GM12878 (cell line): ENCODE results near the gene TRRAP. TPM values are rescaled to one million over a fixed set of nuclear protein-coding genes. Genes with fewer than 3 reads are reported as not detected.

ENCODE experiments used
- ATAC-seq: fragments of 200-7000 bp; cut with Tn5 transposase; 3 replicates; pipeline ENCODE4 v1.9.1; 2020; ENCODE audit warnings: mild to moderate bottlenecking, moderate library complexity
- BruUV-seq: library from RNA; stranded (reverse); fragments of 400-500 nt; replicated peaks from 2 replicates; lab custom pipeline; 2021; lab: Mats Ljungman, UMichigan
- CTCF ChIA-PET: fragments of 300-600 bp; sonication (Branson Sonifier 250); formaldehyde crosslinking; extraction: SDS; loops from one replicate; lab custom pipeline; 2021; ENCODE audit warnings: inconsistent platforms; lab: Yijun Ruan, JAX
- POLR2A ChIA-PET: fragments of 350-600 bp; formaldehyde crosslinking; extraction: SDS; loops from one replicate; lab custom pipeline; 2021; ENCODE audit warnings: inconsistent platforms; lab: Charles Lee
- RAD21 ChIA-PET: fragments of 300-600 bp; sonication (Branson Sonifier 250); formaldehyde crosslinking; loops from one replicate; lab custom pipeline; 2023; ENCODE audit warnings: antibody characterized with exemption; ENCODE audit not compliant: unreplicated experiment; lab: Charles Lee
- SMC1A ChIA-PET: fragments of 300-600 bp; sonication (Branson Sonifier 250); formaldehyde crosslinking; loops from one replicate; lab custom pipeline; 2023; ENCODE audit not compliant: unreplicated experiment, uncharacterized antibody; lab: Charles Lee
- DNase-seq: peaks from one replicate; pipeline ENCODE4 v3.0.0-alpha.2; 2011; ENCODE audit warnings: low read depth, low spot score
- FAIRE-seq: peaks from 3 replicates; lab custom pipeline; 2011; peaks lifted over from hg19 to GRCh38; lab: Jason Lieb, UNC
- H2AFZ ChIP-seq: 2 replicates; pipeline ENCODE4 v1.6.0; 2011; ENCODE audit warnings: low read depth, low read length, control low read depth; ENCODE audit not compliant: control insufficient read depth
- H3K27ac ChIP-seq: 2 replicates; pipeline ENCODE4 v1.5.1; 2011; ENCODE audit warnings: control low read depth; ENCODE audit not compliant: control insufficient read depth, insufficient read depth
- H3K27me3 ChIP-seq, 2 experiments: replicated peaks in 1 of 2; 2 replicates each; pipeline versions ENCODE4 v1.6.0 to v1.6.1; 2011; ENCODE audit warnings: low read length in 1 of 2; ENCODE audit not compliant: control insufficient read depth in 2 of 2, insufficient read depth in 2 of 2
- H3K36me3 ChIP-seq, 2 experiments: 2 replicates each; pipeline ENCODE4 v1.5.1; 2011; ENCODE audit warnings: low read length in 1 of 2; ENCODE audit not compliant: control insufficient read depth in 2 of 2, insufficient read depth in 2 of 2
- H3K4me1 ChIP-seq: 2 replicates; pipeline ENCODE4 v1.6.1; 2011; ENCODE audit warnings: mild to moderate bottlenecking, low read length, moderate library complexity, mixed read lengths; ENCODE audit not compliant: control insufficient read depth, insufficient read depth
- H3K4me2 ChIP-seq: 2 replicates; pipeline ENCODE4 v1.6.0; 2011; ENCODE audit warnings: control low read depth; ENCODE audit not compliant: control insufficient read depth, insufficient read depth
- H3K4me3 ChIP-seq: fragments of 200-600 bp; sonication (generic); 2 replicates; pipeline ENCODE4 v1.5.1; 2016
- H3K79me2 ChIP-seq: 2 replicates; pipeline ENCODE4 v1.6.0; 2011; ENCODE audit warnings: low read length; ENCODE audit not compliant: control insufficient read depth, insufficient read depth
- H3K9ac ChIP-seq: 2 replicates; pipeline ENCODE4 v1.8.0; 2011; ENCODE audit warnings: low read length, control low read depth, mixed read lengths; ENCODE audit not compliant: control insufficient read depth, insufficient read depth
- H3K9me3 ChIP-seq: replicated peaks from 3 replicates; pipeline ENCODE4 v1.5.1; 2011; ENCODE audit warnings: mild to moderate bottlenecking, low read length; ENCODE audit not compliant: control insufficient read depth, insufficient read depth
- H4K20me1 ChIP-seq: 2 replicates; pipeline ENCODE4 v1.6.0; 2011; ENCODE audit not compliant: control insufficient read depth, insufficient read depth
- ATF3 ChIP-seq: IDR thresholded peaks from 2 replicates; pipeline ENCODE4 v1.6.1; 2011; ENCODE audit warnings: low read depth, mild to moderate bottlenecking, low read length, moderate library complexity, borderline replicate concordance; ENCODE audit errors: extremely low read depth
- E2F4 ChIP-seq: IDR thresholded peaks from 2 replicates; pipeline ENCODE4 v1.6.1; 2012; ENCODE audit warnings: low read depth, low read length, improper control_type of control experiment
- HDAC6 ChIP-seq: fragments of 200-600 bp; sonication (generic); IDR thresholded peaks from one replicate; pipeline ENCODE4 v1.8.0; 2017; ENCODE audit warnings: antibody characterized with exemption; ENCODE audit not compliant: unreplicated experiment
- HSF1 ChIP-seq: fragments of 150-350 bp; IDR thresholded peaks from 2 replicates; pipeline ENCODE4 v1.6.1; 2014; ENCODE audit warnings: mild to moderate bottlenecking, low read depth, low read length
- KLF5 ChIP-seq: fragments of 450-650 bp; IDR thresholded peaks from 2 replicates; pipeline ENCODE4 v1.6.1; 2014; ENCODE audit warnings: mild to moderate bottlenecking; ENCODE audit not compliant: partially characterized antibody
- NBN ChIP-seq: fragments of 450-650 bp; IDR thresholded peaks from 2 replicates; pipeline ENCODE4 v1.6.1; 2016
- NR2F1 ChIP-seq: fragments of 450-650 bp; conservative IDR thresholded peaks from 2 replicates; pipeline ENCODE4 v1.6.1; 2017; ENCODE audit warnings: mild to moderate bottlenecking
- PAX5 ChIP-seq: IDR thresholded peaks from 2 replicates; pipeline ENCODE4 v1.6.1; 2011; ENCODE audit warnings: low read depth, low read length, borderline replicate concordance
- PBX3 ChIP-seq: IDR thresholded peaks from 2 replicates; pipeline ENCODE4 v1.6.1; 2011; ENCODE audit warnings: mild to moderate bottlenecking, low read depth, low read length, moderate library complexity; ENCODE audit not compliant: insufficient replicate concordance
- PML ChIP-seq: IDR thresholded peaks from 2 replicates; pipeline ENCODE4 v1.6.1; 2012; ENCODE audit warnings: low read length, inconsistent platforms
- POLR2A ChIP-seq: IDR thresholded peaks from 2 replicates; pipeline ENCODE4 v1.6.1; 2011; ENCODE audit warnings: low read depth, mild to moderate bottlenecking, low read length
- POLR2AphosphoS2 ChIP-seq: IDR thresholded peaks from 2 replicates; pipeline ENCODE4 v1.6.1; 2011; ENCODE audit warnings: low read depth, mild to moderate bottlenecking, low read length, improper control_type of control experiment, moderate library complexity
- RAD21 ChIP-seq: IDR thresholded peaks from 2 replicates; pipeline ENCODE4 v1.6.1; 2011; ENCODE audit warnings: mild to moderate bottlenecking, low read depth, low read length, moderate library complexity; ENCODE audit not compliant: insufficient read depth
- SIX5 ChIP-seq: IDR thresholded peaks from 2 replicates; pipeline ENCODE4 v1.6.1; 2011; ENCODE audit warnings: mild to moderate bottlenecking, low read depth, low read length, moderate library complexity; ENCODE audit not compliant: severe bottlenecking
- SMARCA5 ChIP-seq: fragments of 450-650 bp; IDR thresholded peaks from 2 replicates; pipeline ENCODE4 v1.6.1; 2017; ENCODE audit warnings: mild to moderate bottlenecking
- SREBF1 ChIP-seq: IDR thresholded peaks from 2 replicates; pipeline ENCODE4 v1.6.1; 2012; ENCODE audit warnings: mild to moderate bottlenecking, low read length
- SRF ChIP-seq, 2 experiments: IDR thresholded peaks; 2 replicates each; pipeline ENCODE4 v1.6.1; 2011; ENCODE audit warnings: low read depth in 2 of 2, low read length in 2 of 2, mild to moderate bottlenecking in 1 of 2, moderate library complexity in 1 of 2
- TAF1 ChIP-seq: IDR thresholded peaks from 2 replicates; pipeline ENCODE4 v1.6.1; 2011; ENCODE audit warnings: mild to moderate bottlenecking, low read depth, low read length, borderline replicate concordance
- TARDBP ChIP-seq: IDR thresholded peaks from 2 replicates; pipeline ENCODE4 v1.6.1; 2016; ENCODE audit warnings: borderline replicate concordance
- TCF7 ChIP-seq: IDR thresholded peaks from 2 replicates; pipeline ENCODE4 v1.6.1; 2014; ENCODE audit warnings: antibody characterized with exemption, borderline replicate concordance
- ZZZ3 ChIP-seq: IDR thresholded peaks from 2 replicates; pipeline ENCODE4 v1.6.1; 2011; ENCODE audit warnings: low read depth; ENCODE audit not compliant: control insufficient read depth, insufficient read length
- WGBS: methylation state at CpG from one replicate; pipeline ENCODE4 v1.1.6; 2016; ENCODE audit warnings: low lambda C conversion rate; ENCODE audit not compliant: insufficient replicate concordance, insufficient coverage; ENCODE audit errors: missing lambda C conversion rate; 5-methylcytosine and 5-hydroxymethylcytosine counted together
- in situ Hi-C: fragments of 300-500 bp; cut with MboI; formaldehyde crosslinking; loops from 9 replicates; pipeline ENCODE4 v1.14.3; 2018; ENCODE audit warnings: mixed read lengths
- intact Hi-C: fragments of 100-400 bp; cut with micrococcal nuclease; formaldehyde crosslinking; loops from one replicate; pipeline ENCODE4 v1.14.2; 2022; ENCODE audit not compliant: unreplicated experiment
- polyA plus RNA-seq, 11 experiments: library from polyadenylated mRNA; depleted of rRNA in 4 of 11; unstranded in 6 of 11; stranded (reverse) in 5 of 11; fragments of >200 nt; fragmentation: Nextera tagmentation in 4 of 11; fragmentation: Illumina TruSeq in 1 of 11; extraction: Ambion mirVana in 4 of 11; extraction: Trizol in 1 of 11; gene quantifications; 1 replicate in 1 of 11; 2 replicates in 10 of 11; pipeline versions ENCODE4 v1.2.1 to v1.2.3, GENCODE V29; 2011 to 2016; ENCODE audit warnings: inconsistent platforms in 2 of 11, missing spikeins in 2 of 11, low read depth in 1 of 11
- total RNA-seq, 4 experiments: library from RNA; depleted of rRNA in 3 of 4; stranded (reverse); fragments of >200 nt in 3 of 4; fragmentation: Illumina TruSeq in 1 of 4; extraction: Trizol in 1 of 4; gene quantifications; 2 replicates each; pipeline versions ENCODE4 v1.2.1 to v1.2.3, GENCODE V29; 2013 to 2021

The TRRAP gene
- total and polyA plus RNA-seq, 10 of the 15 experiments (the other 5 are each of a cell fraction or from before 2014, with no cell fraction given), result 1.1 to 39.3 (median 8.5) TPM

GRCh38 chr7:98911916-98912315 lies 33.6 kb downstream of the TRRAP start (continued):
- TF ChIP-seq KLF5, result no peak
- TF ChIP-seq NR2F1, result no peak
- TF ChIP-seq PBX3, result no peak

GRCh38 chr7:98913026-98913425 lies 34.7 kb downstream of the TRRAP start:
- WGBS, result 92% methylated on average over 8 of the region's 8 CpGs
- Histone ChIP-seq H3K79me2 (no peaks in the 10 kb centered on the region), H3K9me3 (no peaks in the 10 kb centered on the region), H3K4me2 (no peak overlapping the region), H3K9ac (no peak overlapping the region), H4K20me1 (no peaks in the 10 kb centered on the region), H3K4me3 (no peak overlapping the region), H3K36me3 (peaks cover 17 to 28% of the 10 kb centered on the region in 2 experiments), H2AFZ (no peak overlapping the region), H3K27me3 (no peaks in the 10 kb centered on the region), H3K4me1 (no peaks in the 10 kb centered on the region), H3K27ac (no peak overlapping the region)
- intact Hi-C loops (no loop called here), in situ Hi-C loops (no loop called here)
- no peak for ATAC-seq
- POLR2A ChIA-PET, result no interaction called here
- SMC1A ChIA-PET, result interaction anchor here (0.7 kb wide), 1 partner anchor 60 kb away, joined by 3 read pairs; no protein-coding TSS in a partner anchor
- RAD21 ChIA-PET, result no interaction called here
- BruUV-seq, result no TSS peak
- FAIRE-seq, result no peak
- no peak for DNase-seq
- CTCF ChIA-PET, result no interaction called here
- no peak for TF ChIP-seq ZZZ3
- TF ChIP-seq ATF3, result no peak
- no peak for TF ChIP-seq PAX5
- no peak for TF ChIP-seq SREBF1
- no peak for TF ChIP-seq POLR2A
- no peak for TF ChIP-seq SRF (IDR thresholded peaks at IDR 0.05; ENCODE audit: low read depth in 2 of 2, low read length in 2 of 2)
- no peak for TF ChIP-seq NBN
- TF ChIP-seq E2F4, result no peak
- no peak for TF ChIP-seq TCF7
- TF ChIP-seq HDAC6, result no peak
- no peak for TF ChIP-seq PML
- TF ChIP-seq TAF1, result no peak
- TF ChIP-seq HSF1, result no peak
- TF ChIP-seq SMARCA5, result no peak
- TF ChIP-seq TARDBP, result no peak
- TF ChIP-seq RAD21, result no peak
- TF ChIP-seq POLR2AphosphoS2, result no peak
- TF ChIP-seq SIX5, result no peak
